ENCODE results near the gene RASA3. TPM values are rescaled to one million over a fixed set of nuclear protein-coding genes. Genes with fewer than 3 reads are reported as not detected.

The RASA3 gene
- total and polyA plus RNA-seq, 2 donors (not counting 3 experiments of a cell fraction or from before 2014, with no cell fraction given), result 26.5 to 53.8 TPM

DNA sequence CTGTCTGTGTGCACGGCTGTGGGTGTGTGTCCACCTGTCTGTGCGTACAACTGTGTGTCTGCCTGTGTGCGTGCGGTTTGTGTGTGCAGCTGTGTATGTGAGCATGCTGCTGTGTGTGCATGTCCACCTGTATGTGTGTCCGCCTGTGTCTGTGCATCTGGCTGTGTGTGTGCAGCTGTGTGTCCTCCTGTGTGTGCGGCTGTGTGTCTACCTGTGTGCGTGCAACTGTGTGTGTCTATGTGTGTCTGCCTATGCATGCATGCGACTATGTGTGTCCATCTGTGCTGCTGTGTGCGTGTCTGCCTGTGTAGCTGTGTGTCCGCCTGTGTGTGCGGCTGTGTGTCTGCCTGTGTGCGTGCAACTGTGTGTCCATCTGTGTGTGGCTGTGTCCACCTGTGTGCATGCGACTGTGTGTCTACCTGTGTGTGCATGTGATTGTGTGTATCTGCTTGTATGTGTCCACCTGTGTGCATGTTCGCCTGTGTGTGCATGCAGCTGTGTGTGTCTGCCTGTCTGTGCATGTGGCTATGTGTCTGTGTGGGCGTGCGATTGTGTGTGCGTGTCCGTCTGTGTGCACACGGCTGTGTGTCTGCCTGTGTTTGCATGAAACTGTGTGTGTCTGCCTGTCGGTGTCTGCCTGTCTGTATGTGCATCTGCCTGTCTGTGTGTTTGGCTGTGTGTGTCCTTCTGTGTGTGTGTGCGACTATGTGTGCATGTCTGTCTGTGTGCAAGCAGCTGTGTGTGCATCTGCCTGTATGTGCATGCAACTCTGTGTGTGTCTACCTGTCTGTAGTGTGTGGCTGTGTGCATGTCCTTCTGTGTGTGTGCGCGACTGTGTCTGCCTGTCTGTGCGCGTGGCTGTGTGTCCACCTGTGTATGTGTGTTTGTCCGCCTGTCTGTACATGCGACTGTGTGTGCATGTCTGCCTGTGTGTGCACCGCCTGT, 101.5 kb downstream of the RASA3 start:
- no peak overlapping the region for H3K4me3 ChIP-seq (replicated peaks in 1 of 3; ENCODE audit: insufficient read depth in 1 of 3, low read depth in 1 of 3, low read length in 3 of 3)
- H3K27ac ChIP-seq (ENCODE audit: insufficient read depth, low read depth, low read length), result no peak overlapping the region
- dilution Hi-C loops (cut with MboI; ENCODE audit: extremely low pct_ligation_motif_present, low sequenced_read_pairs), result no loop called here
- peaks cover 68% of the 10 kb centered on the region for H3K79me2 ChIP-seq (ENCODE audit: control insufficient read depth, insufficient read depth, low read length)
- no peaks in the 10 kb centered on the region for H3K9me1 ChIP-seq (replicated peaks; ENCODE audit: control insufficient read depth, extremely low read depth, insufficient read depth, low read length)
- H2AFZ ChIP-seq (ENCODE audit: low read depth, low read length), result no peak overlapping the region
- H3K27me3 ChIP-seq (ENCODE audit: control insufficient read depth in 2 of 2, insufficient read depth in 2 of 2, low read length in 2 of 2), result no peaks in the 10 kb centered on the region
- H3K4me1 ChIP-seq (ENCODE audit: control insufficient read depth, extremely low read depth, insufficient read depth, low read length), result peaks cover 37% of the 10 kb centered on the region
- no peaks in the 10 kb centered on the region for H3K9me3 ChIP-seq (replicated peaks; ENCODE audit: control insufficient read depth, insufficient read depth, low read length)
- CTCF ChIA-PET, result no interaction called here
- intact Hi-C loops (cut with micrococcal nuclease), result loop anchor here (5.0 kb wide), 1 partner anchor 196 kb away; no protein-coding TSS in a partner anchor
- H4K20me1 ChIP-seq (replicated peaks; ENCODE audit: control insufficient read depth, extremely low read depth, insufficient read depth, low read length), result no peaks in the 10 kb centered on the region
- no peak overlapping the region for H3K4me2 ChIP-seq (ENCODE audit: insufficient read depth, low read length)
- no peak overlapping the region for H3K9ac ChIP-seq (replicated peaks; ENCODE audit: extremely low read depth, insufficient read depth, low read length)
- no TSS peak for BruUV-seq (replicated peaks)
- H3K36me3 ChIP-seq (ENCODE audit: control insufficient read depth in 2 of 2, extremely low read depth in 1 of 2, insufficient read depth in 2 of 2, low read length in 2 of 2), result peaks cover 0 to 13% of the 10 kb centered on the region in 2 experiments
- POLR2A ChIA-PET, result no interaction called here
- FAIRE-seq (no peak), DNase-seq (ENCODE audit: low read depth, low spot score) (no peak)
- TF ChIP-seq MYC (IDR thresholded peaks at IDR 0.05; ENCODE audit: low read depth, low read length), result no peak
- no peak for TF ChIP-seq JUN (IDR thresholded peaks at IDR 0.05; ENCODE audit: borderline replicate concordance, insufficient read depth, insufficient read length, low read depth)
- no peak for TF ChIP-seq EZH2 (IDR thresholded peaks at IDR 0.05; ENCODE audit: borderline replicate concordance, low read depth, low read length, severe bottlenecking)
- no peak for TF ChIP-seq GATA2 (IDR thresholded peaks at IDR 0.05; ENCODE audit: insufficient read depth, insufficient read length, low read depth, low read length)
- no peak for TF ChIP-seq POLR2A (IDR thresholded peaks at IDR 0.05; ENCODE audit: low read depth, low read length)
- no peak for TF ChIP-seq FOS (IDR thresholded peaks at IDR 0.05; ENCODE audit: borderline replicate concordance, insufficient read depth, low read length)
- TF ChIP-seq, protein P1, sequence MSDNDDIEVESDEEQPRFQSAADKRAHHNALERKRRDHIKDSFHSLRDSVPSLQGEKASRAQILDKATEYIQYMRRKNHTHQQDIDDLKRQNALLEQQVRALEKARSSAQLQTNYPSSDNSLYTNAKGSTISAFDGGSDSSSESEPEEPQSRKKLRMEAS (IDR thresholded peaks at IDR 0.05; ENCODE audit: insufficient read depth, insufficient read length), result no peak
- no peak for TF ChIP-seq POLR2AphosphoS5 (IDR thresholded peaks at IDR 0.05; ENCODE audit: insufficient read depth, low read depth, low read length)
- TF ChIP-seq, protein P2, sequence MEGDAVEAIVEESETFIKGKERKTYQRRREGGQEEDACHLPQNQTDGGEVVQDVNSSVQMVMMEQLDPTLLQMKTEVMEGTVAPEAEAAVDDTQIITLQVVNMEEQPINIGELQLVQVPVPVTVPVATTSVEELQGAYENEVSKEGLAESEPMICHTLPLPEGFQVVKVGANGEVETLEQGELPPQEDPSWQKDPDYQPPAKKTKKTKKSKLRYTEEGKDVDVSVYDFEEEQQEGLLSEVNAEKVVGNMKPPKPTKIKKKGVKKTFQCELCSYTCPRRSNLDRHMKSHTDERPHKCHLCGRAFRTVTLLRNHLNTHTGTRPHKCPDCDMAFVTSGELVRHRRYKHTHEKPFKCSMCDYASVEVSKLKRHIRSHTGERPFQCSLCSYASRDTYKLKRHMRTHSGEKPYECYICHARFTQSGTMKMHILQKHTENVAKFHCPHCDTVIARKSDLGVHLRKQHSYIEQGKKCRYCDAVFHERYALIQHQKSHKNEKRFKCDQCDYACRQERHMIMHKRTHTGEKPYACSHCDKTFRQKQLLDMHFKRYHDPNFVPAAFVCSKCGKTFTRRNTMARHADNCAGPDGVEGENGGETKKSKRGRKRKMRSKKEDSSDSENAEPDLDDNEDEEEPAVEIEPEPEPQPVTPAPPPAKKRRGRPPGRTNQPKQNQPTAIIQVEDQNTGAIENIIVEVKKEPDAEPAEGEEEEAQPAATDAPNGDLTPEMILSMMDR (IDR thresholded peaks at IDR 0.05; ENCODE audit: extremely low read depth in 1 of 2, insufficient read depth in 1 of 2, low read depth in 1 of 2, low read length in 2 of 2), result no peak

Data from endothelial cell of umbilical vein (primary cell).